GM11168 (cell line): ENCODE results near the gene OR5T2.
"Not testable (repeated sequence)": the region's sequence is repeated elsewhere in the genome, so short reads cannot be mapped to it uniquely, and the experiment has no call there.

Source experiments
- in situ Hi-C: fragments of 300-500 bp; cut with MboI; formaldehyde crosslinking; loops from one replicate; pipeline ENCODE4 v1.12.0; 2022; ENCODE audit warnings: low sequenced_read_pairs; ENCODE audit not compliant: unreplicated experiment

The OR5T2 gene

DNA sequence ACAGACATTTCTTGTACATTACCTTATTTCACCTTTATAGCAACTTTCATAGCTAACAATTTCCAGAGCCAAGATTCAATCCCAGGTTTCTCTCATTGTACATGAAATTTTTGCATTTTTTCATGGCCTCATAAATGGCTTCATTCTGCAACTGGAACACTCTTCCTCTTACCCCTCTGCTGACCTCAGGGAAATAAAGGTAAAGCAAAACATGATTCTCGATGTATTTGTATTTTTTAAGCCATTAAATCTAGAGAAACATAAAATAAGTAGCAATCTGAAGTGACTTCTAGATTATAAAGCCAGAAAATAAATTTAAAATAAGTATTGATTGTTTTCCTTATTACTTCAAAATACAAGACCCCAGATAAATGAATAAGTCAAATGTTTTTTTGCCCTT, at the start of gene OR5T2:
OR5T2 (minus strand) TSS at position 101 of the 400 bp plus-strand sequence. CDS start 1,193 bp downstream, outside the sequence.
- in situ Hi-C loops: no loop called here

DNA sequence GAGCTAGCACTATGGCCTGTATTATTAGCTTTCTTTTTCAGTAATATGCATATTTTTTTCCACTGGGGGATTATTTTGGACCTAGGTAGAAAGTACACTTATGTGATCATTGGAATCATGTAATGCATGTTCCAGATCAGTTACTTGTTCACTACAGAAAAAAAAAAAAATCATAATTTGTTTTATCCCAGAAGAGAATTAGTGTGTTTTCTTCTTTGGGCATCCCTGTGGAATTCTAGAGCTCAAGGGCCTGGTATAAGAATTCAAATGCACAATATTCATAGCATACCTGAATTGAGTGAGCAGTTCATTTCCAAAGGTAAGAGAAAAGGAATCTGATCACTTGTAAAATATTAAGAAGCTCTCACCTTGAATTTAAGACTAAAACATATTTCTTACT, 39.8 kb upstream of the OR5T2 start, which contains the start of gene OR5T1:
OR5T1 (plus strand) TSS at position 301 of the 400 bp plus-strand sequence. CDS start 1,485 bp downstream, outside the sequence.
- in situ Hi-C loops: no loop called here

DNA sequence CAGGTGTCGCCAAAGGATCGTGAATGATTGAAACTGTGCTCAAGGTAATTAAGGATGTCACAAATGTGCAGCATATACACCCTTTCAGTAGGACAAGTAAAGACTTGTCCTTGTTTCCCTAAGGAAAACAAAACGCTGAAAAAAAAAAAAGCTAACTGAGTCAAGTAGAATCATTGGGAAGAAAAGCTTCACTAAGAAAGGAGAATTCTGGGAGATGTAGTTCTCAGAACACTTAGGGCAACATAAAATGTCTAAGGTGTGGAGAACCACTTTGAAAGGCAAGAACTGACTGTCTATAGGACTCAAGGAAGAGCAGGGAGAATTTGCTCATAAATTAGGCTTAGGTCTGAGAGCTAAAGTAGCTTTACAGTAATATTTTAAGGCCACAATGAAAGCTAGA, 37.0 kb upstream of the OR5T2 start:
- in situ Hi-C loops: no loop called here

DNA sequence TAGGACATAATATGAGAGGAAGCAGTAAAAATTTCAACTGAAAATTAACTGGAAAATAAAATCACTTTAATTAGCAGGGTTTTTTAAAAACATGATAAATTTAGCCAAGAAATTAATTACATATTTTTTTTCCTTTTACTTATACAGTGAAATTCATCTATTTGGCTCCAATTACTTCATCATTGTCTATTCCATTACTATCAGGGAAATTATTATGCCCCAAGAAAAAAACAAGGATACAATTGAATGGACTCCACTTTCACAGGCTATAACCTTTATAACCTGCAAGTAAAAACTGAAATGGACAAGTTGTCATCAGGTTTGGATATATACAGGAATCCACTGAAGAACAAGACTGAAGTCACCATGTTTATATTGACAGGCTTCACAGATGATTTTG, 17.9 kb upstream of the OR5T2 start, which contains the start of gene OR5T3:
OR5T3 (plus strand) TSS at position 301 of the 400 bp plus-strand sequence; CDS start at position 301, 0 bp downstream.
- in situ Hi-C loops: no loop called here

DNA sequence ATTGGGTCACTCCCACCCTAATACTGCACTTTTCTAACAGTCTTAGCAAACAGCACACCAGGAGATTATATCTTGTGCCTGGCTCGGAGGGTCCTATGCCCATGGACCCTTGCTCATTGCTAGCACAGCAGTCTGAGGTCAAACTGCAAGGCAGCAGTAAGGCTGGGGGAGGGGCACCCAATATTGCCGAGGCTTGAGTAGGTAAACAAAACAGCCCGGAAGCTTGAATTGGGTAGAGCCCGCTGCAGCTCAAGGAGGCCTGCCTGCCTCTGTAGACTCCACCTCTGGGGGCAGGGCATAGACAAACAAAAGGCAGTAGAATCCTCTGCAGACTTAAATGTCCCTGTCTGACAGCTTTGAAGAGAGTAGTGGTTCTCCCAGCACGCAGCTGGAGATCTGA, 14.3 kb downstream of the OR5T2 start:
- in situ Hi-C loops: not testable (repeated sequence)

DNA sequence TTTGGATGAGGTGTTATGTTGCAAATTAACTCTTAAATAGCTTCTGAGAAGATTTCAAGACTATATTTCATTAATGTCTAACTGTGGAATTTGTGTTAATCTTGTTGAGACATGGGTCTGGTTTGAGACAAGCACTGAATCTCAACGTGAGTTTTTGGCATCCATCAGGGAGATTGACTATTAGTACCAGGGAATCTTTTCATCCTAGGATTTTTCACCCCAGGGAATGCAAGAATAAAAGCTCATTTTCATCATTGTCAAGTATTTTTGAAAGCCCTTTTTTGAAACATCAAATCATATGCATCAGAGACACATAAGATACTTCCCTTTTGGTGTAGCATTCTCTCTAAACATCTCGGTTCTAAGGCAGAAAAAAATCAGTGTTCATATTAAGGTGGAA, 19.5 kb downstream of the OR5T2 start:
- in situ Hi-C loops: no loop called here

DNA sequence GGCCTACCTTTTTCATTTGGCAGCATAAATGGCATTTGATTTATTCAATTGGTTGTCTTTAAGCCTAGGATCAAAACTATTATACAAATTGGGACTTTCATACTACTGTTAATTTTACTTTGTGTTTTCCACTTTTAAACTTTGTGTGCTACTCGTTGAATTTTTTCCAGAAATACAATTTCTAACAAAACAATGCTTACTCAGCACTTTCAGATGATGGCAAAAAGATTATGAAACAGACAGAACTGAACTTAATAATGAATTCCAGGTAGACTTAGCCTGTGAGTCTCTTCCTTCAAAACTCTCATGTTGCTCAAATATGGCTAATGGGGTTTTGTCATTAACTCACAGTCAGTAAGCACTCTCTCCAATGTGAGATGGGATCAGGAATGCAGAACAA, 26.3 kb downstream of the OR5T2 start:
- in situ Hi-C loops: no loop called here

DNA sequence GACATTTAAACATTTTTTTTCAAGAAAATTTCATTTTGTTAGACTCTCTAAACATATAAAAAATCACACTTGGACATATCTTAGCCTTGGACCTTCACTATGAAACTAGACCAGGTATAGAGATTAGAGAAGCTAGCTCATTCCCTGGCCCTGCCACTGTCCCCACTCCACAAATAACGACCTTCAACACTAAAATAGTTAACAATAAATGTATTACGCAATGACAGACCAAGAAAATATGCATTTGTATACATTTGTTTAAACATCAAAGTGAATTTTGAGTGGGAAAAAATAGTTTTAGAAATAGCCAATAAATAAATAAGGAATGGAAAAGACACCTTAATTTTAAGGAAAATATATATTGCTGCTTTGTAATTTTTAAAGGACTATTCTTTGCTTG, 36.7 kb downstream of the OR5T2 start:
- in situ Hi-C loops: no loop called here

DNA sequence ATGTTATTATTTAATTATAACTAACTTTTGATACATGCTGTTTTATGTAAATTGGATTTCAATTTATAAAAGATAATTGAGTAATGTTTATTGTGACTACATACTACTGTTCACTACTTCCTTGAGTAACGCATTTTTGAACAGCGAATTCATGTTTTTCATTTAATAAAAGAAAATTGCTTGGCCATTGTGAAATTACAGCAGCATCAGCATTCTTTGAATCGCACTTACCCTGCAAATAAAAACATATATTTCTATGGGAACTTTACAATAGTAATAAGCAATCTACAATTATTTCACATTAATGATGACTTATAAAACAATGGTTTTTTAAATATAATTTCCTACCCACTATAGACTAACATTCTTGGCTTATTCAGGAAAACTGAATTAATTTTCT, 37.4 kb downstream of the OR5T2 start:
- in situ Hi-C loops: no loop called here

DNA sequence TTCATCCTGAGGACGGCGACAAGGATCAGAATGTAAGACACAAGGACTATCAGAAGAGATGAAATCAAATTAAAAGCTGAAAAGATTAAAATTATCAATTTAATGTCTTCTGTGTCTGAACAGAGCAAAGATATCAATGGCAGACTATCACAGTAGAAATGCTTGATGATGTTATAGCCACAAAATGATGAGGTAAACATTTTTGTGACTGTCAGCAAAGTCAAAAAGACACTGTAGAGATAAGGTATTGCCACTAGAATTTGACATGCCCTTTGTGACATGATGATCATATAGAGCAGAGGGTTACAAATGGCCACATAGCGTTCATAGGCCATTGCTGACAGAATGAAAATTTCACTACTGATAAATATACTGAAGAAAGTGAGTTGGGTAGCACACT, 45.5 kb downstream of the OR5T2 start:
- in situ Hi-C loops: no loop called here

DNA sequence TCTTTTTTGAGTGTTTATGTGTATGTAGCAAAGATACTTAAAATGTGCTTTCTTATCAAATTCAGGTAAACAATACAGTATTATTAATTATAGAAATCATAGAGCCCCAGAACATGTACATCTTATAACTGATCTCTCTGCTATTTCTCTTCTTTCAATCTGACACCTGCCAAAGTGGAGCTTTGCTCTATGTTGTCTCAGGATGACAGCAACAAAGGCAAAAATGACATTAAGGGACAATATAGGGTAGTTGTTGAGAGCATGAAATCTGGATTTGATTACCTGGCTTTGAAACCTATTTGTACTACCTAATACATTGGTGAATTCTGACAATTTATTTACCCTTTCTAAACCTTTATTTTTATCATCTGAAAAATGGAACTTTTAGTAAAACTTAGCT, 50.6 kb downstream of the OR5T2 start:
- in situ Hi-C loops: no loop called here
